TTC549 (cell line): ENCODE results near the gene ARMC8.

Experiments used
- FAIRE-seq: peaks from 2 replicates; lab custom pipeline; 2012; peaks lifted over from hg19 to GRCh38; lab: Jason Lieb, UNC

The ARMC8 gene

GRCh38 chr3:138314751-138315150 lies 127.7 kb downstream of the ARMC8 start:
- FAIRE-seq, result no peak

DNA sequence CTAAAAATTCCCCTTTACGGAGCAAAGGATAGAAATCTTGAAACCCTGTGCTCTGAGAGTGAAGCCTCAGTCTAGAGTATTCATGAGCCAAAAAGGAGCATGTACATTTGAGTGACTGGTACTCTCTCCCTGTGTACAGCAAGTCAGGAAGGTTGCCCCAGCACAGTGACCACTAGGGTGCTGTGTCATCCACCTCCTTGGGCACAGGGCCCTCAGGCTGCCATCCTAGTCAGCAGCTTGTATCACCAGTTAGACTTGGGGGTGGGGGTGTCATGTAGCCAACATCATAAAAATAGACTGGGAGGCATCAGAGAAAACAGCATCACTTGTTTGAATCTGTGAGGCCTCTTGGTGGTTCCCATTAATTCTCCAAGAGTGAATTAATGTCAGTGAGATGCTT lies 130.6 kb downstream of the ARMC8 start:
- no peak for FAIRE-seq

- no peak for FAIRE-seq
These were observed 136.9 kb downstream of the ARMC8 start for GRCh38 chr3:138323971-138324370.

- no peak for FAIRE-seq
These were observed 138.9 kb downstream of the ARMC8 start for GRCh38 chr3:138325990-138326389.

GRCh38 chr3:138326866-138327595 lies 139.9 kb downstream of the ARMC8 start:
- no peak for FAIRE-seq

DNA sequence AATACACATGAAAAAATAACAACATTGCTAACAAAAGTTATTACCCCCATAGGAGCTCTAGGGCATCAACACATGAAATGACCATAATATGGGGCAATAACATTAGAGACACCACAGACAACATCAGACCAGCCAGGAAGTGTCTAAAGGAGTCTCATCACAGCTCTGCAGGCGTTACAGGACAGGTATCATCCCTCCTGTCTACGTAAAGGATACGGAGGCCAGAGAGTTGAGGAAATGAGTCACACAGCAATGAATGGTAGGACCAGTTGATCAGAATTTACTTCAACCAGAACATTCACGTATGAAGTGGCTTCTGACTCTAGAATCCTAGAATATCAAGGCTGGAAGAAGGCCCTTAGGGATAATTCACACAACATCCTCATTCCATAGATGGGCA lies 140.7 kb downstream of the ARMC8 start:
- no peak for FAIRE-seq

DNA sequence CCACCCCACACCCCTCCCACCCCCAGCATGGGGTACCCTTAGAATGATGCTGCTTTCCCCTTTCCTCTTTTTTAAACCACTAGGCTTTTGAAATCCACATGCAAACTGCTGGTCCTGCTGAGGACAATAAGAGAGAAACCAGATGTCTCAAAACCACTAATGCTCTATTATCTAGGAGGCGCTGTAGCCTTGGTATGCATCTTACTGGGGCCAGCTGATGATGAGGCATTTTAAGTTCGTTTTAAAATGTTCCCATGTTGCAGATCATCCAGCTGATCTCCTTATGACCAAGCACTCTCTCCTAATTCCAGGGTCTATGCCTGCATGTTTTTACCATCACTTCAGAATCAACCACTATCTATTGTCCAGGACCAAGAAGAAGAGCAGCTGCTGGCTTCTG lies 141.2 kb downstream of the ARMC8 start:
- no peak for FAIRE-seq

- peak; percentile 38 for FAIRE-seq
These were observed 142.3 kb downstream of the ARMC8 start, which contains the start of gene NME9 for GRCh38 chr3:138329127-138329983. Gene NME9 (minus strand): TSS chr3:138329851. CDS start chr3:138329335, 516 bp downstream.

GRCh38 chr3:138329984-138330293 lies 142.8 kb downstream of the ARMC8 start:
- FAIRE-seq, result no peak

DNA sequence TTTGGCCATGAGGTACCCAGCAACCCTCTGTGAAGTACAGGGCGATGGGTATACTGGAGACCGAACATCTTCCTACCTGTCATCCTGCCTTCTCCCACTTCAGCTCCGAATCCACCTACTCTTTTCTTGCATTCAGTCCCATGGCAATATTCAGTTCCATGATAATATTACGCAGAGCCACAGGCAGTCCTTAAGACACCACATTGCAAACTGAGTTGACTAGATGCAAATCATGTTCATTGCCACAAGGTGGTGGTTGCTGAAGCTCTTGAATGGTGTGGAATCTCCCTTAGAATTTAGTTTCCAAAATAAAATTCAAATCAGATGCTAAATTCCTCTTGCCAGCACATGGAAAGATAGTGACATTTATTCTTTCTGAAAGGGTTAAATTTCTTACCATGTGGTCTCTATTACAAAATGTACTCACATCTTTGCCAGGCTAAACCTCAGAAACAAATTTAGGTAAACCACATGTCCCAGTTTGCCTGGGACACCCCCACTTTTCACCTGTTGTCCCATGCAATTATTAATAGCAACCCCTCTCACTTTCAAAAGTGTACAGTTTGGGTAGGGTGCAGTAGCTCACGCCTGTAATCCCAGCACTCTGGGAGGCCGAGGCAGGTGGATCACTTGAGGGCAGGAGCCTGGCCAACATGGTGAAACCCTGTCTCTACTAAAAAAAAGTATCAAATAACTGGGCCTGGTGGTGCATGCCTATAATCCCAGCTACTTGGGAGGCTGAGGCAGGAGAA lies 144.2 kb downstream of the ARMC8 start:
- no peak for FAIRE-seq

- FAIRE-seq, result peak; percentile 58
These were observed 145.5 kb downstream of the ARMC8 start for GRCh38 chr3:138332472-138333073.

DNA sequence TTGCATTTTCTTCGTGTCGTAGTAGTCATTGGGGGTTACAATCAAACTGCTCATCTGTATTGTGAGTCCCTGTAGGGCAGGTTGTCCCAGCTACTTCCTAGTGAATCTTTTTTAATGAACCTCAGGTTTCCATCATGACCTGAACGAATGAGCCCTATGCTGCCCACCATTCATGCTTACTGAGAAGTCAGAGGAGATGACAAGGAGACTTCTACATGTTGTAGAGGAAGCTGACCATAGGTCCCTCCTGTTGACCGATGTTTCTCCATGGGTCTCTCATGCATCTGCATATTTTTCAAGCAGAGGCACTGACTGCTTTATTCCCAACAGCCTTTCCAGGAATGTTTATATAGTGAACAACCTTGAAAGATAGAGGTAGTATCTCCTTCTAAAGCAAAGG lies 147.5 kb downstream of the ARMC8 start:
- no peak for FAIRE-seq

DNA sequence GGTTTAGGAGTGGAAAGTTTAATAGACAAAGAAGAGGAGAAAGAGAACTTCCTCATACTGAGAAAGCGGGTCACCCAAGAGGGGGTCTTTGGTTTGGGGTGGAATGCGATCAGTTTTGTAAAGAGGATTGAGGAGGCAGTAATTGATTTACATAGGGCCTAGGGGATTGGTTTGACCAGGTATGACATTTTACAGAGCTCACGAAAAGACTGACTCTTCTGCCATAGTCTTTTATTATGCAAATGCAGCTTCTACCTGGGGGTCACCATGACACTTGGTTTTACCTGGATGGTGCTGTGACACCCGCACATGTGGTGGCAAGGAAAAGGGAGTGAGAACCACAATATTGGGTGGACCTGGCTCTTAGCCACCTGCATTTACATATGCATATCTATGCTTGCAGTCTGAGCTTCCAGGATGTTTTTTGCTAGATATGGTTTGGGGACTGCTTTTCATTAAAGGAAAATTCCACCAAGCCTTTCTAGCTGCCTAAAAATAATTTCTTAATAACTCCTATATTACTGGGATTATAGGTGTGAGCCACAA lies 149.4 kb downstream of the ARMC8 start:
- no peak for FAIRE-seq

DNA sequence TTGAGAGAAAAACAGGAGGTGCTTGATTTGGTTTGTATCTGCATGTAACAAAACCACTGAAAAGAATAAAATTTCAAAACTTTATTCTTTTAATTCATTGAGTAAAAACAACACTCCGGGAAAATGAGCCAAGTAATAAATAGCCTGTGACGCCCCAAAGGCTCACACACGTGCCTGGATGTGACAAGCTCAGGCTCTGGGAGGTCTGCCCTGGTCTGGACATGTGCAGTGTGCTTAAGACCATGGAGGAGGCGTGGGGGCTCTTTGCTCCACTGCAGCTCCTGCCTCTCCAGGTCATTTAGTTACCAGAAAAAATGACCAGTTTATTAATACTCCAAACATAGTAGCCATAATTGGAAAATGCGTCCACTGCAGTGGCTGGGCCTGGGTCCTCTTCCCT lies 151.1 kb downstream of the ARMC8 start:
- no peak for FAIRE-seq

GRCh38 chr3:138338811-138339210 lies 151.7 kb downstream of the ARMC8 start:
- no peak for FAIRE-seq

- no peak for FAIRE-seq
These were observed 153.4 kb downstream of the ARMC8 start for GRCh38 chr3:138340511-138340910.

DNA sequence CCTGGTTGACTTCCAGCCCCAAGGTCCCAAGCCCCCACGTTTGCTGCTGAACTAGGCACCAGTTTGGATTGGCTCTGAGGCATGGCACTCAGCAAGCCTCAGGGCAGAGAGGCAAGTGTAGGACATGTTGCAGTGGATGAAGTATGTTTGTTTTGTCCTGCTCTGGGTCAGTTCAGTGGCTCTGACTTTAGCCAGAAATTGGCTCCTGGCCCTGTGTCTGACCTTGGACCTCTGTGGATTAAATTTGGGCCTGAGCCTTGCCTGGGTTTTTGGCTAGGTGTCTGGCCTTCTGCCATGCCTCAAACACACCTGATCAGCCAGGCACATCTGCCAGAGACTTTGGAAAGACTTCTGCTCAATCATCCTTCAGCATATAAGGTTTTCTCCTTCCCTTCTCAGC lies 157.7 kb downstream of the ARMC8 start:
- FAIRE-seq, result no peak
